ENCODE results near the gene CAPZB. TPM values are rescaled to one million over a fixed set of nuclear protein-coding genes. Genes with fewer than 3 reads are reported as not detected.

The CAPZB gene
- total RNA-seq, 1 experiment from 2014 or later, result 348 TPM

- Histone ChIP-seq H3K27ac (ENCODE audit: insufficient read length, low read depth, low read length) (no peak overlapping the region), H4K5ac (ENCODE audit: insufficient read length, low read depth, low read length) (no peak overlapping the region), H4K20me1 (ENCODE audit: control insufficient read depth, insufficient read depth, insufficient read length) (no peaks in the 10 kb centered on the region), H3T11ph (ENCODE audit: low read length) (no peak overlapping the region), H2BK120ac (ENCODE audit: low read depth, low read length, poor library complexity, severe bottlenecking) (no peak overlapping the region), H3K9ac (ENCODE audit: extremely low read depth, insufficient read length, low read length) (no peak overlapping the region), H3K9me3 (ENCODE audit: control insufficient read depth, low read depth, low read length) (no peaks in the 10 kb centered on the region), H2BK5ac (ENCODE audit: insufficient read length, low read length) (no peak overlapping the region), H4K91ac (ENCODE audit: insufficient read length, low read depth, low read length) (no peak overlapping the region), H3K4me2 (ENCODE audit: insufficient read depth, insufficient read length, low read length) (no peak overlapping the region), H3K18ac (ENCODE audit: insufficient read length, low read depth, low read length) (no peak overlapping the region), H3K4ac (ENCODE audit: low read depth, low read length) (no peak overlapping the region), H2BK12ac (ENCODE audit: insufficient read length, low read depth, low read length) (no peak overlapping the region), H3K79me2 (ENCODE audit: insufficient read depth, low read length) (no peaks in the 10 kb centered on the region), H2AFZ (ENCODE audit: low read length) (no peak overlapping the region), H3K4me1 (ENCODE audit: insufficient read depth, low read length) (no peaks in the 10 kb centered on the region), H2BK20ac (ENCODE audit: low read depth, low read length, poor library complexity, severe bottlenecking) (no peak overlapping the region), H3K56ac (ENCODE audit: insufficient read length, low read depth, low read length) (no peak overlapping the region), H3K27me3 (ENCODE audit: insufficient read depth, low read length) (no peaks in the 10 kb centered on the region), H3K23me2 (ENCODE audit: insufficient read length, low read depth, low read length, poor library complexity, severe bottlenecking) (no peaks in the 10 kb centered on the region), H2AK5ac (ENCODE audit: insufficient read length, low read length) (no peak overlapping the region), H3K14ac (ENCODE audit: insufficient read depth, low read length) (no peak overlapping the region), H2BK15ac (ENCODE audit: low read depth, low read length) (no peak overlapping the region), H4K8ac (replicated peaks; ENCODE audit: insufficient read length, low read depth, low read length) (no peak overlapping the region), H3K79me1 (ENCODE audit: insufficient read depth, low read depth, low read length, poor library complexity, severe bottlenecking) (no peaks in the 10 kb centered on the region), H3K23ac (ENCODE audit: insufficient read length, low read depth, low read length) (no peak overlapping the region)
- Mint-ChIP-seq H3K9me3 (peaks cover 0 to 2% of the 10 kb centered on the region in 2 experiments; a peak in 3 of 5 replicates), H3K36me3 (ENCODE audit: insufficient read depth in 1 of 3, low read depth in 3 of 3) (no peaks in the 10 kb centered on the region; a peak in 2 of 7 replicates), H3K4me3 (no peak overlapping the region), H3K27ac (no peak overlapping the region), H3K4me1 (no peaks in the 10 kb centered on the region; a peak in 2 of 4 replicates), H3K27me3 (ENCODE audit: low read depth) (peaks cover 5% of the 10 kb centered on the region)
- no peak for TF ChIP-seq CTCF (conservative IDR thresholded peaks at IDR 0.05)
- no CpG with 5 or more reads among the region's 1 CpG for WGBS (ENCODE audit: extremely low coverage, insufficient read length, low lambda C conversion rate)
- DNase-seq, result no peak
Measured at GRCh38 chr1:19496527-19496874, 11.2 kb upstream of the CAPZB start.

All from H9 (cell line).